Measurements from ENCODE around the gene SPON1.

Gene SPON1

DNA sequence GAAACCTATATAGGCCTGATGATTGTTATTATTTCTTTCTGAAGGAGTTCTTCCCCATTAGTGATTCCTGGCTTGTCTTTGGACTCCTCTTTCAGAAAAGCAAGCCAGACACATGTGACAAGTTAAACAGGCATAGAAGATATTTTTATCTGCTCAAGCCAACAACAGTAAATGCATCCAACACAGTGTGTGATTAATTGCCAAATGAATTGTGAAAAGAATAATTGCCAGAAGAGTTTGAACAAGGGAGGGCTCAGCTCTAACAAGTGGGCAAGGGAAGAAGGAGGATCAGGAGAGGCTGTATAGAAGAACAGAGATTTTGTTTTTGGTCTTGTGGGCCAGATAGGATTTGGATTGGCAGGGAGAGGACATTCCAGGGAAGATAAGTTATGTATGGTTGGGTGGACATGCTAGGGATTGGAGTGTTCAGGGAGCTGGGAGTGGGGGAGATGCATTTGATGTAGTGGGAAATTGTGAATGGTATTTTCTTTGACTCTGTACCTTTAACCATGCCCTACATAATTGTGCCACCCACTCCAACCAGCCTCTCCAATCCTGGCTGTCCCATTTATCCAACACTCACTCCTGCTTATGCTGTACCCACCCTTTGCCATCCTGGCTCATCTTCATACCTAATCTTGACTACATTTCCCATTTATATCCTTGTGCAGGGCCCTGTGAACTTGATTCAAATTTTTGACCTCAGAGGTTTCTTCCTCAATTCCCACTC lies 223.7 kb downstream of the SPON1 start:
- DNase-seq (ENCODE audit: low read depth) = no peak

GRCh38 chr11:14189874-14190273 lies 227.4 kb downstream of the SPON1 start:
- no peak for DNase-seq (ENCODE audit: low read depth)

GRCh38 chr11:14190992-14191778 lies 228.7 kb downstream of the SPON1 start:
- DNase-seq (ENCODE audit: low read depth) = no peak

- DNase-seq (ENCODE audit: low read depth) = no peak
These were observed 231.1 kb downstream of the SPON1 start for GRCh38 chr11:14193644-14194043.

DNA sequence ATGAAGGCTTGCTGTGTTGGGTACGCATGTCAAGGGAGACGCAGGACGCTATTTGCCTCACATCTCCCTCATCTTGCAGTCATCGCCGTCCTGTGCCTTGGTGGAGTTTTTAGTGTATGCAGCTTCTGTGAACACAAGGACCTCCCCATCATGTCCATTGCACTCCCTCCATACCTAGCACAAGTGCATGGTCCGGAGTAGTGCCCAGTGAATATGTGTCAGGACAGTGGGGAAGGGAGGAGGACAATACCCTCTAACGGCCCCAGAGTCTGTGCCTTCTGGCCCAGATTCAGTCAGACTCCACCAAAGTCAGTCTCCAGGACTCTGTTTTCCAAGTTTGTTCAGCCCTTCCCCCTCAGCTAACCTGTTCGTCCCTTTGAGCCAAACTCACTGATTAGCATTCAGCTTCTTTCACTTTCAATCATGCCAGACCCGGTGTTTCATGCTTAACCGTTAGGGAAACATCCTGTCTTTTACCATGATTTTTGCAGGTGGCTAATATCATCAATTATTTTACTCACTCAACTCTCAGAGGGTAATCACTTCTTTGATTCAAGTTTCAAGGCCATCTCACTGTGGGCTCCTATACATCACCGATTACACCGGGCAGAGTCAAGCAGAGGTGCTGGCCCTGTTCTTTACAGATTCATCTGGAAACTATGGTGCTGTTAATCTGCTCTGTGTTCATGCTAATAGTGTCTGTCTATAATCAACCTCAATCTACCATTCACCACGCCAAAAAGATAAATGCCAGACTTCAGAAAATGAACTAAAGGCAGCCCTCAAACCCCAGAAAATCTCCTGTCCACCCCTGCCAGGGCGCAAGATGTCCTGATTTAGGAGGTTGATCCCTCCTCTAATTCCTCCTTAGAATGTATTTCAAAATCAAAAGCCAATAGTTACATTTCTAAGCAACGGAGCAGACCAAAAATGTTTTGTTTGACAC lies 240.0 kb downstream of the SPON1 start:
- no peak for DNase-seq (ENCODE audit: low read depth)

- no peak for DNase-seq (ENCODE audit: low read depth)
These were observed 240.8 kb downstream of the SPON1 start for GRCh38 chr11:14203321-14203720.

GRCh38 chr11:14212986-14213385 lies 250.5 kb downstream of the SPON1 start:
- DNase-seq (ENCODE audit: low read depth) = no peak

DNA sequence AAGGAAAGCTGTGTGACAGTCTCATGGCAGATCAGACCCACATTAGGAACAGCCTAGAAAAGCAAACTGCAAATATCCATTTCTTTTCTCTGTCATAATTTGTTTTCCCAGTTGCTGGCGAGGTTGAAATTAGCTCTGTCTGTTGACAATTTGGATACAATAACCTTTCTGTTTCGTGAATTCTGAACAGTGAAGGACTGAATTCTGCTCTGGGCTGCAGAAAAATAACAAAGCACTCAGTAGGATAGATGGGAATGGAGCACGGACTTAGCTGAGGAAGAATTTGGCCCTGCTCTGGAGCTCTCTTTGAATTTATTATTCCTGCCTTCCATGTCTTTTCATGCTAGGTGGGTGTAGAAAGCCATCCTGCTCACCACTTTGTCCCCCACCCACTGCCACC lies 256.2 kb downstream of the SPON1 start:
- DNase-seq (ENCODE audit: low read depth) = no peak

DNA sequence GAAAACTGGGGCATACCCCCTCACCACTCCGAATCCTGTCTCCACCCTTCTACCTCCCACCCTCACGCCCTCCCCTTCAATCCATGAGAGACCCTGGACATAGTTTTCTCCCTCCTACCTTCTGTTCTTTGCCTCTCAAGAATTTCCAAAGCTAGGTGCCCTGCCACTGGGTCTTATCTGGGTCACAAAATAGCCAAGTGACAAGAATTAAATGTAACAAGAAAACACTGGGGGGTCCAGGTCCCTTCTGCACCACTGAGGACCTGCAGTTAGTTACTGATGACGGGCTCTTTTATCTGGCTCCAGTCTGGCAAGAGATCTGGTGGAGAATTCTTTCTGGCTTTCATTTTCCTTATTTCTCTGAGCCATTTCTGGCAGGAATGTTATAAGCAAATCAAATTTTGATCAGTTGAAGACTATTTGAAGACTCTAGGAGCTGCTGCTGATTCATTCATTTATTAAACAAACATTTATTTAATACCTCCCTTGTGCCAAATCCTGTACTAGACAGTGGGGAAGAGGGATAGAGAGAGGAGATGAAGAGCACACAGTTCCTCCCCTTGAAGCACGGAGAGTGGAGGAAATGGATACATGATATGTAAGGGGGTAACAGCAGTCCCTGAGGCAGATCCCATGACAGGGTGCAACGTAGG lies 261.2 kb downstream of the SPON1 start:
- no peak for DNase-seq (ENCODE audit: low read depth)

DNA sequence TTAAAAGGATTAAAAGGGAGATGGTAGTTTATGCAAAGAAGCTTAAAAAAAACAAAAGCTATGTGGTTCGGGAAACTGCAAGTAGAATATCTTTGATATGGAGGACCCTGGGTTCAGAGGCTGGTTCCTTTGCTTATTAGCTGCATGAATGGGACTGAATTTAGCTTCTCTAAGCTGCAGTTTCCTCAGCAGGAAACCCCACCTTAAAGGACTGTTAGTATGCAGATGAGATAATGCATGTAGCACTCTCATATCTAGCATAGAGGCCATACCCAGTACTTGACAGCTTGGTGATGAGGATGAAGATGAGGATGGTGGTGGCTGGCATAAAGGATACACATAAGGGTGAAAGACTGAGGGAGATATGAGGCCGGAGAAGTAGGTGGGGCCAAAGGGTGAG lies 261.9 kb downstream of the SPON1 start:
- no peak for DNase-seq (ENCODE audit: low read depth)

- no peak for DNase-seq (ENCODE audit: low read depth)
These were observed 263.1 kb downstream of the SPON1 start for GRCh38 chr11:14225666-14226065.

DNA sequence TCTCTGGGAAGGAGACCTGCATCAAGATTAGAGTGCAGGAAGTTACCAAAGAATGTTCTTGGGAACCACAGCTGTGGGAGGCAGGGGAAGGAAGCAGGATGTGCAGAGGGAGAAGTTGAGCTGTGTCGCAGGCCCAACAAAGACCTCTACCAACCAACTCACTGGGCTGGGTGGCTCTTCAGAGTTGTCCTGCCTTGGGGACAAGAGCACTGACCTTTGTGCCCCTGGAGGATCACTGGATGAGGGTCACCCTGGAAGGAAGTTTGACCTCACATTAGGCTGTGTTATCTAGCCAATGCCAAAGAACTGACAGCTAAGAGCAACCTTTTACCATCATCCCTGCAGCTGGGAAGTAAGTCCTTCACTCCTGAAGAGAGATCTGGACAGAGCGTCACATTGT lies 265.8 kb downstream of the SPON1 start:
- no peak for DNase-seq (ENCODE audit: low read depth)

GRCh38 chr11:14229472-14229871 lies 266.9 kb downstream of the SPON1 start:
- DNase-seq (ENCODE audit: low read depth) = no peak

- no peak for DNase-seq (ENCODE audit: low read depth)
These were observed 267.9 kb downstream of the SPON1 start for GRCh38 chr11:14230407-14230806.

DNA sequence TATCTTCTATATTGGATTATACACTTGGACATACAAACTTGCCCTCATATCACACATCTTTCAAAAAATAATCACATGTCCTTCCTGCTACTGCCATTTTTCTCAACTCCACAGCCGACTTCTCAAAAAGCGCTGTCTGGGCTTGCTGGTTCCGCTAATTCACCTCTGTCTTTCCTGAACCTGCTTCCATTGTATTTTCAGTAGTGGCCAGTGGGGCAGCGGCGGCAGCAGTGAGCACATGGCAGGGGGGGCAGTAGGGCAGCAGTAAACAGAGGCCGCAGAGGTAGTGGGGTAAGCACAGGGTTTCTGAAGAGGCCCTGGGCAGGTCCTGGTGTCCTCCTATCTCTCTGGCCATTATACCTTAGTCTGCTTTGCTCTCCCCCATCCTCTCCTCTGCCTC lies 270.1 kb downstream of the SPON1 start:
- no peak for DNase-seq (ENCODE audit: low read depth)

GRCh38 chr11:14234446-14234845 lies 271.9 kb downstream of the SPON1 start:
- DNase-seq (ENCODE audit: low read depth) = no peak

DNA sequence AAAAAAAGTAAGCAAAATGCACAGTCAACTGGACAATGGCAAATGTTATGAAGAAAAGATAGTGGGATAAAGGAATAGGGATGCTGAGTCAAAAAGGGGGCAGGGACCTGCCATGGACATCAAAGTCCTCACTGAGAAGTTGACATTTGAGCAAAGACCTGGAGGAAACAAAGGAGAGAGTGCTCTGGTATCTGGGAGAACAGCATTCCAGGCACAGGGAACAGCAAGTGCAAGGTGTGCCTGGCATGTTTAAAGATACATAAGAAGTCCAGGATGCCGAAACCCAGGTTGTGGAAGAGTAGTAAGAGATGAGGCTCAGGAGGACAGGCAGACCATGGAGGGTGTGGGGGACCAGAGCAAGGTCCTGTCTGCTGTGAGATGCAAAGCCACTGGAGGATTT lies 273.2 kb downstream of the SPON1 start:
- no peak for DNase-seq (ENCODE audit: low read depth)

DNA sequence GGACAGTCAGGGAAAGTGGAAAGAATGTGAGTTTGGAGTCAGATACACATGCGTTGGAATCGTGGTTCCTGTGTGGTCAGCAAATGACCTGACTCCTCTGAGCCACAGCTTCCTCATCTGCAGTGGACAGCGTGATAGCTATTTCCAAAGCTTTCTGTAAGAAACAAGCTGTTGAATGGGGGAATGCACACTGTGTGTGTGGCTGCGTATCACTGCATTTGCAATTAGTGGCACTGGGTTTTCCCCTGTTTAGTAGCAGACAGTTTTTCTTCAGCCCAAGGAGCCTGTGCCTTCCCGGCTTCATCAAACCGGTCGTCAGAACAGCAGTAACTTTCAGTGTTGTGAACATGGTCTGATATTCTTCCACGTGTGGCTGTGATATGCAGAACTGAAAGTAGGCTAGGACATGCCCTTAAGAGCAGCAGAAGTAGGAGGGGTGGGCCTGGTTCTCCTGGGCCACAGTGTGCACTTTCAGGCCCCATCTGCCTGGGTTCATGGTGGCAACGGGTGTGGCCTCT lies 275.0 kb downstream of the SPON1 start:
- no peak for DNase-seq (ENCODE audit: low read depth)

- DNase-seq (ENCODE audit: low read depth) = no peak
These were observed 277.7 kb downstream of the SPON1 start for GRCh38 chr11:14240221-14240620.

DNA sequence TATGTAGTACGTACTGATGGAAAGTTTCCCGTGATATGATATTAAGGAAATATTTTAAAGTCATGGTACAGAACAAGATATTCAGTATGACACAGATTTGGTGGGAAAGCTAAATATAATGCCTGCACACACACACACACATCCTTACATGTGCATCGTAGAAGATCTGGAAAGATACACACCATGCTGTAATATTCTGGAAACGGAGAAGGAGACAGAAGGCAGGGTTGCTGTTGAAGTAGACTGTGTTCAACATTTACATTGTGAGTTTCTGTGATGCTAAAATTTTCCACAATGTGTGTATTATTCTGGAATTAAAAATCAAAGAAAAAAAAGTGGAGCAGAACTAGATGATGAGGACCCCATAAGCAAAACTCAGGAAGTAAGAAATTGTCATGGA lies 278.4 kb downstream of the SPON1 start:
- DNase-seq (ENCODE audit: low read depth) = no peak

DNA sequence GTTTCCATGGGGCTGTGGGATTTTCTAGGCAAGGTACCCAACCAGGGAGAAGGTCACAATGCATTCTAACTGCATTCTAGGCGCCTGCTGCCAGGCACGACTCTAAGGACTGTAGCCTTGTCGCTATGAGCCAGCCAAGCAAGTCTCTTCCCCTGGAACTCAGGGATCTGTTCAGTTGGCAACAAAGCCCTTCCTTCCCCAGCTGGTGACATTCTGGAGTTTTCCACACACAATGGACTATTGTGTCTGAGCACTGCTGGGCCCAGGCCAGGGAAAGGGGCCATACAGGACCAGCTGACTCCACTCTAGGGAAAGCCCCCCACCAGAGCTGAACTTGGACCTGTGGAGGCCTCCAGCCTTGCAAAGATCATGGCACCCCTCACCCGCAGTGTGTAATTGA lies 279.7 kb downstream of the SPON1 start:
- no peak for DNase-seq (ENCODE audit: low read depth)

DNA sequence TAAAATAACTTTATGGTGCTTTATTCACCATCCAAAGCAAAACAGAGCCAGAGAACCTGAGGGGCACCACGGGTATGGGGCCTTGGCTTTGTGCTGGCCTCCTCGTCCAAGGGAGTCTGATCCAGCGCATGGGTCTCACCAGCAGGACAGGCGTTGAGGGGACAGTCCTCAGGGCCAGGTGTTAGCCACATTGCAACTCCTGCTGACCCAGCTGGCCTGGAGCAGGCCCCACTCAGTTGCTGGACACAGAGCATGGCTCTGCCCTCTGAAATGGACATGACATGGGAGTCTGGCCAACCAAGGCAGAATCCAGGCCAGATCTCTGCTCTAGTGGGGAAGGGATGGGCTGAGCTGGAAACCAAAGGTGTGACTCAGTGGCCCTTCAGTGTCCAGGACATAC lies 280.2 kb downstream of the SPON1 start:
- no peak for DNase-seq (ENCODE audit: low read depth)

Data from activated T-cell treated with anti-CD3 and anti-CD28 coated beads for 24 hours (primary cell).